Right lobe of liver (tissue), 6 donors: ENCODE measurements around the gene MRPL53. TPM values are rescaled to one million over a fixed set of nuclear protein-coding genes. Genes with fewer than 3 reads are reported as not detected.
A peak's percentile ranks its signal among the peaks of the same experiment; 100 is the strongest.

Experiments
- ATAC-seq, 4 donors: fragments of 200-7000 bp; cut with Tn5 transposase; one replicate each; pipeline ENCODE4 v1.9.1; 2020; ENCODE audit warnings: mild to moderate bottlenecking in 4 of 4, moderate library complexity in 4 of 4
- DNase-seq, 3 donors: peaks; one replicate each; pipeline ENCODE4 v3.0.0-alpha.2; 2020
- H3K27ac ChIP-seq, 3 donors: fragments of 200-600 bp; one replicate each; pipeline ENCODE4 v1.8.0; 2022
- H3K27me3 ChIP-seq, 2 donors: fragments of 200-600 bp; one replicate each; pipeline ENCODE4 v1.8.0; 2022
- H3K36me3 ChIP-seq, 4 donors: fragments of 200-600 bp; sonication (generic) in 1 of 4; one replicate each; pipeline versions ENCODE4 v1.5.1 to v1.8.0; 2017 to 2022; ENCODE audit warnings: control low read depth in 1 of 4
- H3K4me1 ChIP-seq, 4 donors: fragments of 200-600 bp; sonication (generic) in 1 of 4; one replicate each; pipeline versions ENCODE4 v1.5.1 to v1.8.0; 2017 to 2022; ENCODE audit warnings: control low read depth in 1 of 4
- H3K4me3 ChIP-seq, 3 donors: fragments of 200-600 bp; one replicate each; pipeline ENCODE4 v1.8.0; 2022
- H3K9me3 ChIP-seq, 4 donors: fragments of 200-600 bp; sonication (generic) in 1 of 4; one replicate each; pipeline versions ENCODE4 v1.5.1 to v1.8.0; 2017 to 2022; ENCODE audit warnings: control low read depth in 1 of 4
- POLR2A ChIP-seq: fragments of 450-650 bp; IDR thresholded peaks from one replicate; pipeline ENCODE4 v1.6.1; 2017; ENCODE audit warnings: antibody characterized with exemption, mild to moderate bottlenecking
- WGBS: methylation state at CpG from one replicate; pipeline ENCODE4 v1.1.6; 2018; ENCODE audit warnings: low coverage, low lambda C conversion rate; ENCODE audit not compliant: insufficient coverage; ENCODE audit errors: missing lambda C conversion rate; 5-methylcytosine and 5-hydroxymethylcytosine counted together
- intact Hi-C, 2 donors: fragments of 100-400 bp; cut with DNase I; formaldehyde crosslinking; loops; one replicate each; pipeline versions ENCODE4 v1.11.2 to v1.14.1; 2022
- total RNA-seq, 6 experiments: library from RNA; depleted of rRNA in 2 of 6; stranded (reverse); fragments of >200 nt in 2 of 6; fragmentation: NEBNext Ultra II Directional in 3 of 6; extraction: Animal tissue kit (Norgen Biotek cat#: 25700) in 3 of 6; gene quantifications; one replicate each; pipeline versions ENCODE4 v1.1.0 to v1.2.4, GENCODE V29; 2016 to 2023
- TF ChIP-seq, protein P1 (sequence below), 4 donors: fragments of 200-600 bp in 3 of 4; fragments of 450-650 bp in 1 of 4; IDR thresholded peaks; one replicate each; pipeline versions ENCODE4 v1.5.1 to v1.8.0; 2016 to 2022; ENCODE audit warnings: antibody characterized with exemption in 4 of 4, mild to moderate bottlenecking in 2 of 4
- donor health status: DM: no; HTN: yes; CAD: no.
- donor health status: DM: no; HTN: no; CAD: no.
- donor health status: DM: no; HTN: no; CAD: no.
- donor health status: DM: no; HTN: yes; CAD: no.
- donor health status: DM: no; HTN: yes; CAD: no.

The MRPL53 gene
- total RNA-seq, 6 experiments from 2014 or later = 10.7 to 51.9 (median 42.6) TPM

DNA sequence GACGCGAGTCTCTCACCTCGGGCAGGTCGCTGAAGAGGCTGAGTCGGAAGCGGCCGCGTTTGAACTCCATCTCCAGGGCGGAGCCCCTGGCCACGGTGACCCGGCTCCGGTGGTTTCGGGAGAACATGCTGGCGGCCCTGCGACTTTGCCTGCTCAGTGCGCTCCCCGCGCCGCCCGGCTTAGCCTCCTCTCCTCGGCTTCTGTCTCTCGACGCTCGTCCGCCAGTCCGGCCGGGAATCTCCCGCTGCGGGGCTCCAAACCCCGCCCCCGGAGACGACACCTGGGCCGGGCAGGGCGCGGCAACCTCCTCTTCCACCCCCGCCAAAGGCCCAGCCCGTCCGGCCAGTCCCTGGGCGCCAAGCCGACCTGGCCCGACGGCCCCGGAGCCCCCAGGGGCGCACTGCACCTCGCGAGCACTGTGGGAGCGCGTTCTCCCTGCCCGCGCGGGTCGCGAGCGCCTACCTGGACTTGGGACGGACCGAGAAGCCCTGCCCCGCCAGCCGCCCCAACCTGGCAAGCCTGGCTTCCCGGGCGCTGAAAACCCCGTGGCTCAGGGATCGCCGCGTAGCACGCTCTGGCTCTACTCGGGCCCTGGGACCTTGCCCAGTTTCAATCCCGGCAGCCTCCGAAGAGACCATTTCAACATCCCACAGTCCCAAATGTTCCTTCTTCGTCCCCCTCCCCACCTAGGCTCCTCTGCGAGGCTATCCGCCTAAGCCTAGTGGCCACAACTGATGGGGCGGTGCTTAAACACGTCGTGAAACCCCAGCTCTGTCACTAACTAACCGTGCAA is 30.6 kb downstream of the MRPL53 start, which contains the start of gene RTKN:
TSS of gene RTKN (minus strand) at position 248 of the 793 bp plus-strand sequence. CDS start at position 127, 121 bp downstream.
- ATAC-seq (peak; percentile 65 to 78 (median 70)), DNase-seq (peak; percentile 87 to 90 (median 89))
- TF ChIP-seq, protein P1, sequence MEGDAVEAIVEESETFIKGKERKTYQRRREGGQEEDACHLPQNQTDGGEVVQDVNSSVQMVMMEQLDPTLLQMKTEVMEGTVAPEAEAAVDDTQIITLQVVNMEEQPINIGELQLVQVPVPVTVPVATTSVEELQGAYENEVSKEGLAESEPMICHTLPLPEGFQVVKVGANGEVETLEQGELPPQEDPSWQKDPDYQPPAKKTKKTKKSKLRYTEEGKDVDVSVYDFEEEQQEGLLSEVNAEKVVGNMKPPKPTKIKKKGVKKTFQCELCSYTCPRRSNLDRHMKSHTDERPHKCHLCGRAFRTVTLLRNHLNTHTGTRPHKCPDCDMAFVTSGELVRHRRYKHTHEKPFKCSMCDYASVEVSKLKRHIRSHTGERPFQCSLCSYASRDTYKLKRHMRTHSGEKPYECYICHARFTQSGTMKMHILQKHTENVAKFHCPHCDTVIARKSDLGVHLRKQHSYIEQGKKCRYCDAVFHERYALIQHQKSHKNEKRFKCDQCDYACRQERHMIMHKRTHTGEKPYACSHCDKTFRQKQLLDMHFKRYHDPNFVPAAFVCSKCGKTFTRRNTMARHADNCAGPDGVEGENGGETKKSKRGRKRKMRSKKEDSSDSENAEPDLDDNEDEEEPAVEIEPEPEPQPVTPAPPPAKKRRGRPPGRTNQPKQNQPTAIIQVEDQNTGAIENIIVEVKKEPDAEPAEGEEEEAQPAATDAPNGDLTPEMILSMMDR (IDR thresholded peaks at IDR 0.05) = peak in 1 of 4 donors; percentile 21
- TF ChIP-seq POLR2A = peak; percentile 86
- H3K27me3 ChIP-seq = no peaks in the 10 kb centered on the region
- peak within 1 kb of the TSS; percentile 72 to 94 (median 91) for H3K27ac ChIP-seq
- WGBS = 7% methylated on average over 10 of the region's 75 CpGs
- H3K36me3 ChIP-seq = no peaks in the 10 kb centered on the region
- H3K4me1 ChIP-seq = peaks cover 0 to 71% (median 28%) of the 10 kb centered on the region in 4 donors
- intact Hi-C loops = no loop called here
- no peaks in the 10 kb centered on the region for H3K9me3 ChIP-seq
- peak within 1 kb of the TSS; percentile 67 to 79 (median 67) for H3K4me3 ChIP-seq

DNA sequence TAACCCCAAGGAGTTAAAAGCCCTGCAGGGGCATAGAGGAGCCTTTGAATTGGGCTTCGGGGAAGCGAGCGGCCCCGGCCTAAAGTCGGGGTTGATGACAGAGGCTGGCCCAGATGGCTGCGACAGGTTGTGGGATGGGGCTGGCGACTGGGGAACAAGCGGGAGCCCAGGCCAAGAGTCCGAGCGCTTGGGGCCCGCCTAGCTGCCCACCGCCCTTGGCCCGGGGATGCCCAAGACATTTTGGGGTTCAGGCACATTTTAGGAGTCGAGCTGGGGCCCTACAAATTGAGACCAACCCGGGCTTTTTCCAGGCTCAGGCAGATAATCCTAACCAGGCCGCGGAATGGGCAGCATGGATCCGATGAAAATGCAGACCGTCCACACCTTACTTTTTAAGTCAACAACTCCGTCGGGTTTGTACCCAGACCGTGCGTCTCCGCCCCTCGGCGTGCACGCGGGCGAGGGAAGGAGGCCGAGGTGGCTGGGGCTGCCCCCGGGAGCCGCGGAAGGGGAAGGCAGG is 31.2 kb downstream of the MRPL53 start:
- WGBS = 29% methylated on average over 12 of the region's 33 CpGs
- ATAC-seq (peak in 3 of 4 donors; percentile 0 to 2 (median 1)), DNase-seq (no peak)
- H3K4me3 ChIP-seq = peak overlapping the region; percentile 67 to 79 (median 67)
- no peaks in the 10 kb centered on the region for H3K36me3 ChIP-seq
- H3K4me1 ChIP-seq = peaks cover 0 to 64% (median 25%) of the 10 kb centered on the region in 4 donors
- H3K9me3 ChIP-seq = no peaks in the 10 kb centered on the region
- peak overlapping the region; percentile 72 to 94 (median 91) for H3K27ac ChIP-seq
- intact Hi-C loops = no loop called here
- H3K27me3 ChIP-seq = no peaks in the 10 kb centered on the region
- no peak for TF ChIP-seq POLR2A
- TF ChIP-seq, protein P1 (IDR thresholded peaks at IDR 0.05) = no peak

DNA sequence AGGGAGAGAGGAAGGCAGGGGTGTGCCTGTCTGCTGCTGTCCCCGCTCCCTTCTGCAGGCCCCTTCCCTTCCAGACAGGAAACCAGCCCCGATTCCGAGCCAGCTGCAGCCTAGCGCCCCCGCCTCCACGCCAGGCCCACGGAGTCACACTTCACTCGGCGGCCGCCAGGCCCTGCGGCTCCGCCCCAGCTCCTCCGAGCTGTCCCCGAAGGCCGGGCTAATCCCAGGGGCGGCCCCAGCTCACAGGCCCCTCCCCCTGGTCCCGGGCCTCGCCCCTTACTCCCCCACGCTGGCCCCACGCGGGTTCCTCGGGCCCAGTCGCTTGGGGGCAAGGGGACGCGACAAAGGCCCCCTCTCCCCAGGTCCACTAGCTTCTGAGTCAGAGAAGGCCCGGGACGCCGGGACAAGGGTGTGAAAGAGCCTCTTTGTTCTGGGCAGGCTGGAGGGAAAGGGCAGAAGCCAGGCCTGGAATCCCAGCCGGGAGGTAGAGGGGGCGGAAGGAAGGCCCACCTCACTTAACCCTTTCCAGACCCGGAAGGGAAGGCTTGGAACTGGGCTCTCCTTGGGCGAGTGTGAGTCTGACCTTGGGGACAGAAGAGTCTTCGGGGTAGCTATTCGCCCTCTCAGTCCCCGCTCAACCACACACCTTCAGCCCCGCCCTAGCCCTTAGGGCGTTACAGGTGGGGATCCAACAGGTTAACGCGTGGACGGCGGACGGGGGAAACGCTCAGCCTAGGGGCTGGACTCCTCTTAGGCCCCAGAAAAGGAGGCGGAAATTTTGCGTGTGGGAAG is 31.9 kb downstream of the MRPL53 start:
- Histone ChIP-seq H3K36me3 (peaks cover 0 to 3% (median 0%) of the 10 kb centered on the region in 4 donors), H3K4me3 (peak overlapping the region; percentile 67 to 79 (median 67)), H3K27ac (peak overlapping the region; percentile 72 to 94 (median 91)), H3K4me1 (peaks cover 0 to 59% (median 24%) of the 10 kb centered on the region in 4 donors), H3K9me3 (no peaks in the 10 kb centered on the region), H3K27me3 (no peaks in the 10 kb centered on the region)
- whole genome bisulfite sequencing = 5% methylated on average over 26 of the region's 45 CpGs
- intact Hi-C loops = no loop called here
- peak; percentile 78 to 89 (median 80) for ATAC-seq
- DNase-seq = peak; percentile 88 to 92 (median 92)
- TF ChIP-seq, protein P1 (IDR thresholded peaks at IDR 0.05) = peak; percentile 10 to 55 (median 26)
- TF ChIP-seq POLR2A = peak; percentile 45

DNA sequence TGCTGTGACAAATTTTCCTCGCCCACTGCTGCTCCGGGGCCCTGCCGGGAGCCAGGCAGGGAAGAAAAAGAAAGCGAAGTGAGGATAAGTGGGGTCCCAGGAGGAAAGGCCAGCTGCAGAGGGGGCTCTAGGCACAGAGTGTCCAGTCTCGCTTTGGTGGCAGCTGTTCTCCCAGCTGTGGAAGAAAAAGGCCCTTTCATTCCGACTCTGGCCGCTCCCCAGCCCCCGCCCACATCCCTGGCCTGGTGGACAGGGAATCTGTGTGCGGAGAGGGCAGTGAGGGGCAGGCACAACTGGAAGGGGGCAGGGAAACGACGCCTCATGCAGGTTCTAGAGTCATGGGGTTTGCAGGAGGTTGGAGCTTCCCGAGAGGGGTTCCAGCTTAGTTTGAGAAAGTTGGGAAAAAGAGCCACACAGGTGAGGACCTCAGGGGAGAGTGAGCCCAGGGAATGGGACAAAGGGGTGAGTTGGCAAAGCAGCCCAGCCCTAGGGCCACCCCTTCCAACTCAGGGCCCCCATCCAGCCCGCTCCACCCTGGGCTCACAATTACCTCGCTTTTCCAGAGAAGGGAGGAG is 32.6 kb downstream of the MRPL53 start:
- peaks cover 0 to 3% (median 0%) of the 10 kb centered on the region in 4 donors for H3K36me3 ChIP-seq
- DNase-seq (peak; percentile 60 to 71 (median 69)), ATAC-seq (peak; percentile 3 to 13 (median 9))
- H3K4me3 ChIP-seq = peak overlapping the region; percentile 67 to 79 (median 67)
- H3K9me3 ChIP-seq = no peaks in the 10 kb centered on the region
- no peaks in the 10 kb centered on the region for H3K27me3 ChIP-seq
- intact Hi-C loops = no loop called here
- H3K27ac ChIP-seq = peak overlapping the region; percentile 72 to 94 (median 91)
- 17% methylated on average over 8 of the region's 14 CpGs for WGBS
- TF ChIP-seq, protein P1 (IDR thresholded peaks at IDR 0.05) = no peak
- TF ChIP-seq POLR2A = no peak
- peaks cover 0 to 53% (median 20%) of the 10 kb centered on the region in 4 donors for H3K4me1 ChIP-seq
